Measurements from ENCODE around the gene ATXN2L.

The ATXN2L gene

GRCh38 chr16:28837672-28838557, 15.1 kb downstream of the ATXN2L start:
- TF ChIP-seq POLR2AphosphoS5 (IDR thresholded peaks at IDR 0.05; ENCODE audit: low read depth, low read length) = no peak
- TF ChIP-seq FOXP2 (optimal IDR thresholded peaks at IDR 0.05; ENCODE audit: borderline replicate concordance, extremely low read depth, extremely low read length, insufficient read depth) = no peak
- TF ChIP-seq REST (IDR thresholded peaks at IDR 0.05; ENCODE audit: insufficient read depth in 1 of 2, low read depth in 2 of 2, low read length in 2 of 2) = no peak
- no peak for TF ChIP-seq TAF1 (IDR thresholded peaks at IDR 0.05; ENCODE audit: borderline replicate concordance, insufficient read depth, low read length)
- no peak for TF ChIP-seq SIN3A (IDR thresholded peaks at IDR 0.05; ENCODE audit: borderline replicate concordance, insufficient read depth, low read length)

- TF ChIP-seq TAF1 (IDR thresholded peaks at IDR 0.05; ENCODE audit: borderline replicate concordance, insufficient read depth, low read length) (no peak), FOXP2 (optimal IDR thresholded peaks at IDR 0.05; ENCODE audit: borderline replicate concordance, extremely low read depth, extremely low read length, insufficient read depth) (no peak), SIN3A (IDR thresholded peaks at IDR 0.05; ENCODE audit: borderline replicate concordance, insufficient read depth, low read length) (no peak), POLR2AphosphoS5 (IDR thresholded peaks at IDR 0.05; ENCODE audit: low read depth, low read length) (no peak), REST (IDR thresholded peaks at IDR 0.05; ENCODE audit: insufficient read depth in 1 of 2, low read depth in 2 of 2, low read length in 2 of 2) (no peak)
Measured at GRCh38 chr16:28838558-28838918, 15.7 kb downstream of the ATXN2L start.

GRCh38 chr16:28839004-28839639, 16.3 kb downstream of the ATXN2L start:
- TF ChIP-seq SIN3A (IDR thresholded peaks at IDR 0.05; ENCODE audit: borderline replicate concordance, insufficient read depth, low read length) (no peak), POLR2AphosphoS5 (IDR thresholded peaks at IDR 0.05; ENCODE audit: low read depth, low read length) (no peak; the same call in 1 of the 2 replicates)

- TF ChIP-seq REST (IDR thresholded peaks at IDR 0.05; ENCODE audit: insufficient read depth in 1 of 2, low read depth in 2 of 2, low read length in 2 of 2) = no peak
- TF ChIP-seq SIN3A (IDR thresholded peaks at IDR 0.05; ENCODE audit: borderline replicate concordance, insufficient read depth, low read length) = no peak
- TF ChIP-seq TAF1 (IDR thresholded peaks at IDR 0.05; ENCODE audit: borderline replicate concordance, insufficient read depth, low read length) = no peak
- TF ChIP-seq POLR2AphosphoS5 (IDR thresholded peaks at IDR 0.05; ENCODE audit: low read depth, low read length) = no peak; the same call in 1 of the 2 replicates
- no peak for TF ChIP-seq FOXP2 (optimal IDR thresholded peaks at IDR 0.05; ENCODE audit: borderline replicate concordance, extremely low read depth, extremely low read length, insufficient read depth)
Measured at GRCh38 chr16:28839899-28840298, 17.1 kb downstream of the ATXN2L start.

- TF ChIP-seq FOXP2 (optimal IDR thresholded peaks at IDR 0.05; ENCODE audit: borderline replicate concordance, extremely low read depth, extremely low read length, insufficient read depth) (no peak), REST (IDR thresholded peaks at IDR 0.05; ENCODE audit: insufficient read depth in 1 of 2, low read depth in 2 of 2, low read length in 2 of 2) (no peak), POLR2AphosphoS5 (IDR thresholded peaks at IDR 0.05; ENCODE audit: low read depth, low read length) (no peak), SIN3A (IDR thresholded peaks at IDR 0.05; ENCODE audit: borderline replicate concordance, insufficient read depth, low read length) (no peak), TAF1 (IDR thresholded peaks at IDR 0.05; ENCODE audit: borderline replicate concordance, insufficient read depth, low read length) (no peak)
Measured at GRCh38 chr16:28842696-28843095, 19.9 kb downstream of the ATXN2L start.
